ENCODE data around the gene VAMP7.
"Not testable (repeated sequence)": the region's sequence is repeated elsewhere in the genome, so short reads cannot be mapped to it uniquely, and the experiment has no call there.

- not testable (repeated sequence) for TF ChIP-seq POLR2A (IDR thresholded peaks at IDR 0.05; ENCODE audit: low read length); GATA1 (IDR thresholded peaks at IDR 0.05; ENCODE audit: low read depth, low read length)
These were observed 26.5 kb downstream of the VAMP7 start for GRCh38 chrX:155907661-155908060.
